Putamen (tissue), 1 donor: ENCODE measurements around the gene COPRS.

ENCODE experiments used
- DNase-seq: peaks from one replicate; pipeline ENCODE4 v3.0.0-alpha.2; 2016; ENCODE audit warnings: low spot score

COPRS gene, protein sequence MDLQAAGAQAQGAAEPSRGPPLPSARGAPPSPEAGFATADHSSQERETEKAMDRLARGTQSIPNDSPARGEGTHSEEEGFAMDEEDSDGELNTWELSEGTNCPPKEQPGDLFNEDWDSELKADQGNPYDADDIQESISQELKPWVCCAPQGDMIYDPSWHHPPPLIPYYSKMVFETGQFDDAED

DNA sequence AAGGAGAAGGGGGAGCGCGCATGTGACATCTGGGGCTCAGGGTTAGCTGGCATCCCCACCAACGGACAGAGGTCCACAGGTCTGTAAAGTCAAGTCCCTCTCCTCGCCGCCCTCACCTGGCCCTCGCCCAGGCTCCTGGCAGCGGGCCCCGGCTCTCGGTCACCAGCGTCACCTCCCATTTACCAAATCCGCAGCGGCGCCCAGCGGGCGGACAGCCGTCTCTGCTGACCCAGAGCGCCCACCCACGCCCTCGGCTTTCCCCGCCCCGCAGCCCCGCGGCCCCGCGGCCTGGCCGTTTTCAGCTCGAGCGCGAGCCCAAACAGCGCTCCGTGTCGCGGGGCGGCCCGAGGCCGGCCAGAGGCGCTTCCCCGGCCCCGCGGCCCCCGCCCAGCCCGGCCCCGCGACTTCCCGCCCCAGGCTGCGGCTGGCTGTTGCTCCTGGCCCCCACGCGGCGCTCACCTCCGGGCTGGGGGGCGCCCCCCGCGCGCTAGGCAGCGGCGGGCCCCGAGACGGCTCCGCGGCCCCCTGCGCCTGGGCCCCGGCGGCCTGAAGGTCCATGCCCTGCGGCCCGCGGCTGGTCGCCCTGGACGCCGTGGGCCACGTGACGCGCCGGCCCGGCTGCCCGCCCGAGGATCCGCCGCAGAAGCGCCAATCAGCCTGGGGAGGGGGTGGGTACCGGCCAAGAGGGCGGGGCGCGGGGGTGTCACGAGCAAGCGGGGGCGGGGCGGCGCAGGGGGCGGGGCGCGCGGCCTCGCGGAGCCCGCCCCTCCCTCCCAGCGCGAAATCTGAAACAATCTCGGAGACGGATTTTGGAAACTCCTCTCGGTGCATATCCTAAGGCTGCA lies at the start of gene COPRS:
TSS of gene COPRS (minus strand) at position 603 of the 845 bp plus-strand sequence. CDS start at position 558, 45 bp downstream.
- peak; percentile 89 for DNase-seq

DNA sequence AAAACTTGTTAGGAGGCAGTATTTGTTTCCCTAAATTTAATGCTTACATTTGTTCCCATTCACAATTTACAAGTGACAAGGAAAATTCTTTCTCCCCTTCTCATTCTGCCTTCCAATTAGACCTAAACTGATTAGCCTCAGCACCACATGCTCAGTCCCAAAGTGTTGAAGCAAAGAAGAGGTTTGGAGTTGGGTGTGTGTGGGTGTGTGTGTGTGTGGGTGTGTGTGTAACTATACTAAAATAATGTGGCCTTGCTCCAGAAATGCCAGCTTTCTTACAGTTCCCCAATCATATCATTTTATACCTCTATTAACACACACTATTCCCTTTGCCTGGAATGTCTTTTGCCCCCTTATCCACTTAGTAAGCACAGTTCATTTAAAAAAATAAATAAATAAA lies 49.3 kb upstream of the COPRS start:
- peak; percentile 17 for DNase-seq

DNA sequence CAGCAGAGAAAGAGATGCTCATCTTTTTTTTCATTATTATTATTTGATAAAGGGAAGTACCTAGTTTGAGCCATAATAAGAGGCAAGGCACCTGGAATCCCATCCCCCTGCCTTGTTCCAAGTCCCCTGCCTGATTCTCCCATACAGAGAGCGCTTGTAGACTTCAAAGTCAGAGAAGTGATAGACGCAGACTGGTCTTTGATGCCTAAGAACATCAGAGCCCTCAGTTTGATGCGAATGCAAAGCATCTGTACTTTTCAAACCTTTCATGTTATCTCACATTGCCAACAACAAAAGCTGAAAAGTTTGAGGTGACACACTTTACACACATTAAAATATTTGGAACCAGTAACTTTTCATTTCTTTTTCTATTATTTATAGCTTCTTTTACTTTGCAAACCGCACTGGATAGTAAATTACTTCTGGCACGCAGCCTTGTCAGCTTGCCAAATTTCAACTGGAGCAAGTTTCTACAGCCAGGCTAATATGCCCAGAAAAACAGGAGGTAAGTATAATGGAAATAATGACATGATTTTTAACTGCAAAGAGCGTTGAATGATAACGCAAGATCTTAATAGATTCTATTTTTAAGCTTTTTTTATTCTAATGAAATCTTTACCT lies 48.4 kb upstream of the COPRS start:
- DNase-seq: no peak

DNA sequence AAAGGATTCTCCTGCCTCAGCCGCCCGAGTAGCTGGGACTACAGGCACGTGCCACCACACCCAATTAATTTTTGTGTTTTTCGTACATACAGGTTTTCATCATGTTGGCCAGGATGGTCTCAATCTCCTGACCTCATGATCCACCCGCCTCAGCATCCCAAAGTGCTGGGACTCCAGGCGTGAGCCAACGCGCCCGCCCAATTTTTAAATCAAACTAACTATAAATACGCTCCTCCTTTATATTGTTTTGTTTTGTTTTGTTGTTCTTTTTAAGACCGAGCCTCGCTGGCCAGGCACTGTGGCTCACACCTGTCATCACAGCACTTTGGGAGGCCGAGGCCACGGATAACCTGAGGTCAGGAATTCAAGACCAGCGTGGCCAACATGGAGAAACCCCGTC lies 44.4 kb upstream of the COPRS start:
- DNase-seq: no peak

DNA sequence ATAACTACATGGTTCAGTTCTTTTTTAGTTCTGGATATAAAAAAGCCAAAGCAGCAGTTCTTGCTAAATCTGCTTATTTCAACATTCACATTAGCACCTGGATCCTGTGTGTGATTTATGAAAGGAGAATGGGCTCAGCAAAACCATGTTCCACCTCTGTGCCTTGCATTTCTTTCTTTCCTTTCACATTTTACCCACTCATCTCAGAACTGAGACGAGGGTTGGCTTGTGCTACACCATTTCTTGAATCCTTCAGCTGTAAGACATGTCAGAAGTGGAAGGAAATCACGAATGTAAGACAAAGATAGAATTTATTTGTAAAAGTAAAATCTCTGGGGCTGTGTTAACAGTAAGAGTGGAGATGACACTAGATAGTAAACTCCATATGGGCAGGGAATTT lies 43.6 kb upstream of the COPRS start:
- DNase-seq: no peak

DNA sequence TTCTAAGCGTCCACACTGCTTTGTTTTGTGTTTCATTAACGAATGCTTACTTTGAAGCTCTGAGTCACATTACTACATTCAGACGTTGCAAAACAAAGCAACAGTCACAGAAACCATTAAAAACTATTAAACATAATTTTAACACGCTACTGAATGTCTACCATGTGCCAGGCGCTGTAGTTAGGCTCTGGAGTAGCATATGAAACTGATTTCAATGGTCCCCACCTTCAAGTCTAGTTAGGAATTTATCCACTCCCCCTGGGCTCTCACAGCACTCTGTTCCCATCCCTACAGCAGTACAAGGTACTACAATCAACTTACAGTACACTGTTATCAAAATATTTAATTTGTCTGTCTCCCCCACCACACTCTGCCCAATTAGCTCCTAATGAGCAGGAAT lies 41.8 kb upstream of the COPRS start:
- DNase-seq: no peak

DNA sequence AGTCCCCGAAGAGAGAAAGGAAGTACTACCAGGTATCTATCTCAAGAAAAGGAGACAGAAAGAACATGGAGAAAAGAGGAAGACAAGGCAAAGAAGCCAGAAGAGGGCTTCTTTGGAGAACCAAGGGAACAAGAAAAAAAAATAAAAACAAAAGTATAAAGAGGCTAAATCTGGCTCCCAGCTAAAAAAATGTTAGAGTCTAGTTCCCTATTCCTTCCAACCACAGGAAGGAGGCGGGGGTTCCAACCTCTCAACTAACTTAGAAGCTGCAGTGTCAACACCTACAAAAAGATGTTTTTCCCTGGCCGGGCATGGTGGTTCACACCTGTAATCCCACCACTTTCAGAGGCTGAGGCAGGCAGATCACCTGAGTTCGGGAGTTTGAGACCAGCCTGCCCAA lies 29.1 kb upstream of the COPRS start:
- DNase-seq: peak; percentile 16

DNA sequence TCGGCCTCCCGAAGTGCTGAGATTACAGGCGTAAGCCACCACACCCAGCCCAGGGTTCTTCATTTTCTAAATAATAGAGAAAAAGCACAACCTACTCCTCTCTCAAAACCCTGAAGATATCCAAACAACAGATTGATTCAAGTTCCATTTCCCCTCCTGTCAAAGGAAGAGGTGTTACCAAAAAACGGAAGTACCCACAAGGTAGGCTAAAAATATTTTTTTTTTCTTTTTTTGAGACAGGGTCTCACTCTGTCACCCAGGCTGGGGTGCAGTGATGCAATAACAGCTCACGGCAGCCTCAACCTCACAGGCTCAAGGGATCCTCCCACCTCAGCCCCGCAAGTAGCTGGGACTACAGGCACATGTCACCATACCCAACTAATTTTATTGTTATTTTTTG lies 23.5 kb upstream of the COPRS start:
- DNase-seq: no peak

DNA sequence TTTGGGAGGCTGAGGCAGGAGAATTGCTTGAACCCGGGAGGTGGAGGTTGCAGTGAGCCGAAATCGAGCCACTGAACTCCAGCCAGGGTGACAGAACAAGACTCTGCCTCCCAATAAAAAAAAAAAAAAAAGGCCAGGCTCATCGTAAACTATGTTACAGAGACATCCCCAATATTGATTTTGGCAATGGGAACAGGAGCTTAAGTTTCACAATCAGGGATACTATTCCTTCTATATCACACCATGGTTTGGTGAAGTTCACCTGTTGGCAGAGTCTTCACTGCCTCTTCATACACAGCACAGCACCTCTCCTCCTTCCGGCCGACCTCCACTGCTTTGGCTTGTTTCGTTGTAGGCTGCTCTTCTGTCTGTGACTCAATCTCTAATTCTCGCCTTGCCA lies 21.3 kb upstream of the COPRS start:
- DNase-seq: no peak

DNA sequence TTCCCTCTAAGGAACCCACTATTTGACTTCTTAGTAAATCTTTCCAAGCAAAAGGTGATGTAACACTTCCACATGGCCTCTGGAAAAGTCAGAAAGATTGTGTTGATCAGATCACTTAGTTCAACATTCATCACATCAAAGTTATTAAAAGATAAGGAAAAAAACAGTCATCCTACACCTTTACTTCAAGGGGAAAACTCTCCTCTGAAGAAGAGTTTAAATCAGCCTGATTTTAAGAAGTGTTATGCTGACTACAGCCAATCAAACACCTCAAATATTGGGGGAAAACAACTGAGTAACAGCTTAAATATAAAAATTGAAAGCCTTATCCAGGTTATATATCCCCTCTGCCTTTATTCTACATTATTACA lies 19.6 kb upstream of the COPRS start:
- DNase-seq: no peak

DNA sequence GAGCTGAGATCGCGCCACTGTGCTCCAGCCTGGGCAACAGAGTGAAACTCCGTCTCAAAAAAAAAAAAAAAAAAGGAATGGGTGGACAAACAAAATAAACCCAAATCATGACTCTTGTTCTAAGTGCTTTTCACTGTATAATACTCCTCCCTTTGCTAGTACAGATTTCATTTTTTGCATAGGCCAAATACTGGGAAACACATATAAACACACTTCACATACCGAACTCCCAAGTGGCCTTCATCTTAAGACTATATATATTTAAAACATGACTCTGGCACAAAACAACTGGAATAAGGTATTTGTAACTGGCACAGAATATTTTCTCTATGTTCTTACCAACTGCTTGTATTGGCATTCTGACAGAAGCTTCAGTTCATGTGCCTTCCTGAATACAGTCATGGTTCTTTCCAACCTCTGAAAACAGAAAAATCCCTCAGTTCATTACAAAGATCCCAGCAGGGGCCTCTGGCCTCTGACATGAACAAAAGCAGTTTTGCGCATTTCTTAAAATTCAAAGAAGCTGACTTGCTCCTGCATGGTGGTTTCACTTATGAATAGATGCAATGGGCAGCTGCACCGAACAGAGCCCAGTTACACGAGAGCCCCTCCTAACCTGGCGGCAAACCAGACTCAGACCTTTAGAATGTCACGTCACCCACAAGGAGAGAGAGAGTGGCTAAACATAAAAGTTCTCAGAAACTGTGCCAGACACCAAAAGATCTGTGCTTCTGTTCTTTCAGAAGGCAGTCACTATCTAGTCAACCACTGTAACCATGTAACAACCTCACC lies 19.1 kb upstream of the COPRS start:
- no peak for DNase-seq

DNA sequence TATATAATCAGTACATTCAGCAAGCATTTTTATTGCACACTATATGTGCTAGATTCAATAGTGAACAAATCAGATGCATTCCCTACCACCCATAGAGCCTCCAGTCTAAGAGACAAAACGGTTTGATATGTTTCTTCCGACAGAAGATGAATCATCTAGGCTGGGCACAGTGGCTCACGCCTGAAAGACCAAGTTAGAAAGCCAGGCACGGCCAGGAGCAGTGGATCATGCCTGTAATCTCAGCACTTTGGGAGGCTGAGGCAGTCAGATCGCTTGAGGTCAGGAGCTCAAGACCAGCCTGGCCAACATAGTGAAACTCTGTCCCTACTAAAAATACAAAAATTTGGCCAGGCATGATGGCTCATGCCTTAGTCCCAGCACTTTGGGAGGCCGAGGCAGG lies 18.3 kb upstream of the COPRS start:
- DNase-seq: no peak

DNA sequence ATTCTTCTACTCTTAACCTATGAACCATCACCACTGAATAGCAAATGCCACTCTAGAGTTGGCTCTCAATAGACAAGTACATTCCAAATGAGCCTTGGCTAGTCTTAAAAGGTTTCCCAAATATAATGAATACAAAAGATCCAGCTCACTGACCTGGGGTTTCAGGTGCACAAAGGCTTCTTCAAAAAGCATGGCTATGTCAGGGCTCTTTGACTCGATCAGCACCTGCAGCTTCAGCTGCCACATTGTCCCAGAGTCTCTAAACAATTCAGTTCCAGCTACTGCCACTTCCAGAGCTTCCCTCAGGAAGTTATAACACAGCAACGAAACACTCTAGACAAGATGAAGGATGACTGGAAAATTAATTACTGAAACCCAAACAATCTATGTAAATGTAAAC lies 16.0 kb upstream of the COPRS start:
- no peak for DNase-seq

DNA sequence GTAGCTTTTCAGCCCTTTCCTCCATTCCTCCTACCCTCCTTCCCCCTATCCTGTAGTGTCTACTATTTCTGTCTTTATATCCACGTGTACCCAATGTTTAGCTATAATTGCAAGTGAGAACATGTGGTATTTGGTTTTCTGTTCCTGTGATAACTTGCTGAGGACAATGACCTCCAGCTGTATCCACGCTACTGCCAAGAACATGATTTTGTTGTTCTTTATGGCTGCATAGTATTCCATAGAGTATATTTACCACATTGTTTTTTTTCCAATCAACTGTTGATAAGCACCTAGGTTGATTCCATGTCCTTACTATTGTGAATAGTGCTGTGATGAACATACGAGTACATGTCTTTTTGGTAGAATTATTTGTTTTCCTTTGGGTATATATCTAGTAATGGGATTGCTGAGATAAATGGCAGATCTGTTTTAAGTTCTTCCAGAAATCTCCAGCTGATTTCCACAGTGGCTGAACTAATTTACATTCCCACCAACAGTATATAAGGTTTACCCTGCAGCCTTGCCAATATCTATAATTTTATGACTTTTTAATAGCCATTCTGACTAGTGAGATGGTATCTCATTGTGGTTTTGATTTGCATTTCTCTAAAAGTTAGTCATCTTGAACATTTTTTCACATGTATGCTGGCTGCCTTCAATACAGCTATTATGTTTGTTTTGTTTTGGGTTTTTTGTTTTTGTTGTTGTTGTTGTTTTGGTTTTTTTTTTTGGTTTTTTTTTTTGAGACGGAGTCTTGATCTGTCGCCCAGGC lies 10.9 kb upstream of the COPRS start:
- DNase-seq: no peak

DNA sequence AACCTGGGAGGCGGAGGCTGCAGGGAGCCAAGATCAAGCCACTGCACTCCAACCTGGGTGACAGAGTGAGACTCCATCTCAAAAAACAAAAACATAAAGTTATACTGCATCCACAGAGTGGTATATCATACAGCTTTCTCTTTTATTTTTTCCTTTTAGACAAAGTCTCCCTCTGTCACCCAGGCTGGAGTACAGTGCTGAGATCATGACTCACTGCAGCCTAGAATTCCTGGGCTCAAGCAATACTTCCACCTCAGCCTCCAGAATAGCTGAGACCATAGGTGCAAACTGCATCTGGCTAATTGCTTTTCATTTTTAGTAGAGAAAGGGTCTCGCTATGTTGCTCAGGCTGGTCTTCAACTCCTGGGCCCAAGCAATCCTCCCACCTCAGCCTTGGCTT lies 10.0 kb upstream of the COPRS start:
- no peak for DNase-seq

DNA sequence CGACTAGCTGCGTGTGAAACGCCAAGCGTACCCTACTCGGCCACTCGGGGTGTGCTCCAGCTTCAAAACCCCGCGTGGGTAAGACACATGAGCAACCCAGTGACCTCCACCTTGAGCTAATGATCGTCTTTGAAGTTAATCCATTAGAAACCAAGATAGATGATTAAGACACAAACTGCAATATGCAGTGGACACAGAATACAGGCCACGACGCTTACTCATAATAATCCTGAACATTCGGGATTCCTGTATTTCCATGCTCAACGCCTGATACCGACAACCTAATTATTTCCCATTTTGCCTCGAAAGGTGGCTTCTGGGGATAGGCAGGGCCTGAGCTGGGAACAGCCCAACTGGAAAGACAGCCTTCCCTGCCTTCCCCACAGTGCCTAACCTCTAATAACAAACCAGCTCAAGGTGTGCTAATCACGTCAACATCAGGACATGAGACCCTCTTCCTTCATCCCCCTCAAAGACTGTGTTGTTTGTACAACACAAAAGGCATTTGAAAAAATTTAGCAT lies 504 bp upstream of the COPRS start:
- DNase-seq: no peak

DNA sequence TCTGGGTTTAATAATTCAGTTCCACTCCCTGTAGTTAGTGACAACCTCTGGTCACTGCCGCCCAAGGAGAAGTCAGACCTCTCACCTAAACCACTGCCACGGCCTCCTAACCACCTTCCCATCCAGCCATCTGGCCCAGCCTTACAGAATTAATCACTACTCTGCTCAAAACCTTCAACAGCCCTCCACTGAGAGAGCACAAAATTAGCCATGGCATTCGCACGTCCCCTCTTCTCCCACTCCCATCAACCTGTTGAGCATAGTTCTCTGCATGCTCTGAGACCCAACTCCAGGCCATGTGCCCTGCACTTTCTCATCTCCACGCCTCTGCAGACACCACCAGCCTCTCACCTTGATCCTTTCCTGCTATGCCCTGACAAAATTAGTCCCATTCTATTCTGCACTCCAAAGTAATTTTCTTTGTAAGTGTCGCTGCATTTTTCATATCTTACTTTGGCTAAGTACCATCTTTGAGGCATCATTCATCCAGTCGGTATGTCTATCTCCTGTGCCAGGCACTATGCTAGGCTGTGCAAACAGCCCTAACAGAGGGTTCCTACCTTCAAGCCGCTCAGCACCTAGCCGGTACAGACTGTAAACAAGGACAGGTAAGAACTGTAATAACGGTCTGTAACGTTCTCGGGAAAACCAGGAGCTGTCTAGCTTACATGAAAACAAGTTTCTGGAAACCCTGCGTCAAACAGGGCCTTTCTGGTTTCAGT lies 963 bp downstream of the COPRS start:
- no peak for DNase-seq

DNA sequence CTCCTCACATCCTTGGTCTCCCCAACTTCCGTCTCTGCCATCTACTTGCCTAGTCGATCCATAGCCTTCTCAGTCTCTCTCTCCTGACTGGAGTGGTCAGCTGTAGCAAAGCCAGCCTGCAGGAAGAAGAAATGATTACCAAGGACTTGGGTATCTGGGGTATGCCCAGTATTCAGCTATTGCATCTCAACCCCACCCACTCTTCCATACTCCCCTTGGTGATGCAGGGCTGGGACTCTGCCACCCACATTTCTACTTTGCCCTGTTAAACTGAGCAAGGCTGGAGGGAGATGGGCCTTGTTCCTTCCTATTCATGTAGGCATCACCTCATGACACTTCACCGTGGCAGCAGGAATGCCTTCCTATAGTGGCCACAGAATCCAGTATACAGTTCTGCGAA lies 2.3 kb downstream of the COPRS start:
- DNase-seq: no peak

DNA sequence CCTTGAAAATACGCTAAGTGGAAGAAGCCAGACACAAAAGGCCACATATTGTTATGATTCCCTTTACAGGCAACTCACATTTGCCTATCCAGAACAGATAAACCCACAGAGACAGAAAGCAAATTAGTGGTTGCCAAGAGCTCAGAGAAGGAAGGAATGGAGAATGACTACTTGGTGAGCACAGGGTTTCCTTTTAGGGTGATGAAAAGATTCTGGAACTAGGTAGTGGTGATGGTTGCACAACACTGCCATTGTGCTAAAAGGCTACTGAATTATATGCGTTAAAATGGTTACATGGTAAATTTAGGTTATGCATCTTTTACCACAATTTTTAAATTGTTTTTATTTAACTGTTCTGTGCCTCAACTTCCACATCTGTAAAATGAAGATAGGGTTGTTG lies 4.4 kb downstream of the COPRS start:
- DNase-seq: no peak

DNA sequence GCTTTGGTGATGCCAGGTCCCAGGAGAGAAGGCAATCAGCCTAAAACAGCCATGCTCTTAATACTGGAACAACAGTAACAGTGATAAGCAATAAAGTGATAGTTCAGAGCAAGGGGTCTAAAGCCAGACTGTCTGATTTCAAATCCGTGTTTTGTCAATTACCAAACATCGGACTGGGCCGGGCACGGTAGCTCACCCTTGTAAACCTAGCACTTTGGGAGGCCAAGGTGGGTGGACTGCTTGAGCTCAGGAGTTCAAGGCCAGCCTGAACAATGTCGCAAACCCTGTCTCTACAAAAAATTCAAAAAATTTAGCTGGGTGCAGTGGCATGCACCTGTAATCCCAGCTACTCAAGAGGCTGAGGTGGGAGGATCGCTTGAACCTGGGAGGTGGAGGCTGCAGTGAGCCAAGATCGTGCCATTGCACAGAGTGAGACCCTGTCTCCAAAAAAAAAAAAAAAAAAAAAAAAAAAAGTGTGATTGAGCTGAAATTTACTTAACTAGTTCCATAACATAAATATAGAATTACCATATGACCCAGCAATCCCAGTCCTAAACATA lies 5.1 kb downstream of the COPRS start:
- no peak for DNase-seq

DNA sequence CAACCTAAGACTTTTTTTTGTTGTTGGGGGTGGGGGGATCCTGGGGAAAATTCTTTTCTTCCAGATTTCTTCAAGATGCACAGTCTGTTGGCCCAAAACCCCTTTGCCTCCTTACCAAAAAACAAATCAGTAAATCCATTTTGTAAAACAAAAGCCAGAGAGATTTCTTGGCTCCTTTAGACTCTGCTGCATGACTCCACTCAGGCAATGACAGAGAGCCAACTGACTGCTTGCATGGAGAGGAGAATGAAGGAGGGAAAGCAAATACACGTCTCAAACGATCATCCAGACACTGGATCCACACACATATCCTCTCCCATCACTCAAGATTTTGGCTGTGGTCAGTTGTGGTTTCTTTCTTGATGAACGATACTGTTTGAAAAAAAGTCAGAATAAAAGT lies 13.8 kb downstream of the COPRS start:
- DNase-seq: no peak
